ENCODE results near the gene RASIP1. TPM values are rescaled to one million over a fixed set of nuclear protein-coding genes. Genes with fewer than 3 reads are reported as not detected.

Gene RASIP1
- total RNA-seq, 1 donor: 0.10 TPM

DNA sequence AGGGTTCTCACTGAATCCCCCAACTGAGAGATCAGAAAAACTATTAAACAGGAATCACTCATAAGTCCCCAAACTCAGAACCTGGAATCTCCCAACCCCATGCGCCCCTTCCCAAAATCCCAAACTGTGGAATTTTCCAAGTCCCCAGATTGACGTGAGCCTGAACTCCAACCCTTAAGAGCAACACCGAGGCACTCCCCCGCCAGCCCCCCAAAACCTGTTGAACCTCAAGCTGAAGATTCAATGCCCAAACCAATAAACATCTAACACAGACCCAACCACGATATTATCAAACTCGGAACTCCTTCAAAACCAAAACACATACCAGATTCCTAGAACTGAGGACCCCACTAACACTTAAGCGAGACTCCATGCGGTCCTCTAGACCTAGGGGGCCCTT lies 5.7 kb upstream of the RASIP1 start:
- H3K4me1 ChIP-seq (ENCODE audit: insufficient read depth, low read length): peaks cover 12% of the 10 kb centered on the region
- peaks cover 19% of the 10 kb centered on the region for H3K27me3 ChIP-seq (ENCODE audit: insufficient read depth, low read length)
- no peak overlapping the region for H3K4me3 ChIP-seq (ENCODE audit: low read length)
- no peaks in the 10 kb centered on the region for H3K9me3 ChIP-seq (ENCODE audit: low read depth, low read length)

DNA sequence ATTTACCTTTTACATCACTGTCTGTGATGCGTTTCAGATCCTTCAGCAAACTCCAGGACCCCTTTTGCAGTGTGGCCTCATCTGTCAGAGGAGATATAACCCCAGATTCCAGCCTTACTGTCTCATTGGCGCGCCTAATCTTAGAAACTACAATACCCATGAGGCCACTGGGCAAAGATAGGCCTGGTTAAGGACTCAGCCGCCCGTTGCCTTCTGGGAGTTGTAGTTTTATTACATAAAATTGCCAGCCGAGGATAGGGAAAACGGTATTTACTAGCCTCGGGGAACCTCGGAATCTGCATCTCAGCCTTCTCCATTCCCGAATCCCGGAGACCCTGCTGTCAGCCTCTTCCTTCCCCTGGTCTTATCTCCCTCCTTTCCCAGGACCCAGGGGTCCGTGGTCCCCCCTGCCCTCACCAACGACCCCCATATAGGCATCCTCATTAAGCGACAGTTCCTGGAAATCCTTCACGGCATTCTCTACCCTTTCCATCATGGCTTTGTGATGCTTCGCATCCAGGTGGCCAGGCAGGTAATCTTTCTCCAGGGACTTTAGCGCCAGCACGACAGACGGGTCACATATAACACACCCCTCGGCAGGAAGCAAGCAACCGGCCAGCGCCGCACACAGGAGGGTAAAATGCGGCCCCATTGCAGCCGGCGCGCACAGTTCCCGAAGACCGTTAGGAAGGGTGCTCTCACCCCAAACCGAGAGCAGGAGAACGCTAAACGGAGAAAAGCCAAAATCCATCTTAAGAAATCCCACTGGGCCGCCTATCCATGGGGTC lies 5.0 kb upstream of the RASIP1 start:
- Histone ChIP-seq H3K4me3 (ENCODE audit: low read length) (no peak overlapping the region), H3K27me3 (ENCODE audit: insufficient read depth, low read length) (peaks cover 23% of the 10 kb centered on the region), H3K9me3 (ENCODE audit: low read depth, low read length) (no peaks in the 10 kb centered on the region), H3K4me1 (ENCODE audit: insufficient read depth, low read length) (peaks cover 15% of the 10 kb centered on the region)

DNA sequence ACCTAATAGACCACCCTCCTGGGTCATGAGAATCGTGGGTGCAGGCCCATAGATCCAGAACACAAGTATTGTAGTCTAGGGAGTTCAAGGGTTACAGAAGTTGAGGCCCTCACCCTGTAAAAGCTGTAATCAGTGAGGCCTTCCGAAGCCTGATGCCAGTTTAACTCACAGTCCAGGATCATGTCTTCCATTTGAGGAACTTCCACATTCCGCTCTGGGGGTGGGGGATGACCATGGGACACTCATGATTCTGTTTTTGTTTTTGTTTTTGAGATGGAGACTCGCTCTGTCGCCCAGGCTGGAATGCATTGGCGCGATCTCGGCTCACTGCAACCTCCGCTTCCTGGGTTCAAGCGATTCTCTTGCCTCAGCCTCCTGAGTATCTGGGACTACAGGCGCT lies 1.7 kb upstream of the RASIP1 start:
- Histone ChIP-seq H3K4me3 (ENCODE audit: low read length) (no peak overlapping the region), H3K27me3 (ENCODE audit: insufficient read depth, low read length) (peaks cover 34% of the 10 kb centered on the region), H3K4me1 (ENCODE audit: insufficient read depth, low read length) (peaks cover 27% of the 10 kb centered on the region), H3K9me3 (ENCODE audit: low read depth, low read length) (no peaks in the 10 kb centered on the region)

DNA sequence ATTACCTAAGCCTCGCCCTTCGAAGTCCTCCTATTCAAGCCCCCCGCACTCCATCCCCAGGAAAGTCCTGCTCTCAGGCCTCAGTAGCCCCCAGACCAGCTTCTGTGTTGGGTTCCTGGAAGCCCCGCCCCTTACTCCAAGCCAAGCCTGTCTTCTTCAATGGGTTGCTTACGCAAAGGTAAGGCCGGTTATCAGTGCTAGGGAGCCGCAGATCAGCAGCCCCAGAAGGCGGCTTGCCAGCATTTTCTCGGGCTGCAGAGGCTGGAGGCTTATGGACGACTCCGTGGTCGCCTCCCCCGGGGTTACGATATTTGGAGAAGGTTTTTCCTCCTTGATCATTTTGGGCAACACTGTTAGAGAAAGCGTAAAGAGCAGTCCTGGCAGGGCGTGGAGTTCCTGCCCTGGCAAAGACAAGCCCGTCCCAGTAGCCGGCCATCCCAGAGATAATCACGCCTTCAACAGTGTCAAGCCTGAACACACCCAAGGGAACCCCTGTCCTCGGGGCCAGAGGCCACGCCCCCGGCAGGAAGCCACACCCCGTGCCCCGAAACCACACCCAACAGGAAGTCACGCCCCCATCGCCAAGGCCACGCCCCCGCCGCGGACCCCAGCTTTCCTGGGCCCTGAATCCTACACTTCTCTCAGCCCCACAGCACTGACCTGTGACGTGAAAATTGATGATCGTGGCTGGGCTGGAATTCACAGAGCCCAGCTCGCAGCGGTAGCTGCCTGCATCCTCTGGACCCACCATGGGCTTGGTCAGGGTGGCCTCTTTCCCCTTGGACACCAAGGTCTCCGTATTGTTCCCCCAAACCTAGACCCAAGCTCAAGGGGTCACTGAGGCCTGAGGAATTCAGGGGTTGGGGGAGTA lies 954 bp upstream of the RASIP1 start:
- H3K9me3 ChIP-seq (ENCODE audit: low read depth, low read length): no peaks in the 10 kb centered on the region
- H3K27me3 ChIP-seq (ENCODE audit: insufficient read depth, low read length): peaks cover 27% of the 10 kb centered on the region
- no peak overlapping the region for H3K4me3 ChIP-seq (ENCODE audit: low read length)
- peaks cover 23% of the 10 kb centered on the region for H3K4me1 ChIP-seq (ENCODE audit: insufficient read depth, low read length)

DNA sequence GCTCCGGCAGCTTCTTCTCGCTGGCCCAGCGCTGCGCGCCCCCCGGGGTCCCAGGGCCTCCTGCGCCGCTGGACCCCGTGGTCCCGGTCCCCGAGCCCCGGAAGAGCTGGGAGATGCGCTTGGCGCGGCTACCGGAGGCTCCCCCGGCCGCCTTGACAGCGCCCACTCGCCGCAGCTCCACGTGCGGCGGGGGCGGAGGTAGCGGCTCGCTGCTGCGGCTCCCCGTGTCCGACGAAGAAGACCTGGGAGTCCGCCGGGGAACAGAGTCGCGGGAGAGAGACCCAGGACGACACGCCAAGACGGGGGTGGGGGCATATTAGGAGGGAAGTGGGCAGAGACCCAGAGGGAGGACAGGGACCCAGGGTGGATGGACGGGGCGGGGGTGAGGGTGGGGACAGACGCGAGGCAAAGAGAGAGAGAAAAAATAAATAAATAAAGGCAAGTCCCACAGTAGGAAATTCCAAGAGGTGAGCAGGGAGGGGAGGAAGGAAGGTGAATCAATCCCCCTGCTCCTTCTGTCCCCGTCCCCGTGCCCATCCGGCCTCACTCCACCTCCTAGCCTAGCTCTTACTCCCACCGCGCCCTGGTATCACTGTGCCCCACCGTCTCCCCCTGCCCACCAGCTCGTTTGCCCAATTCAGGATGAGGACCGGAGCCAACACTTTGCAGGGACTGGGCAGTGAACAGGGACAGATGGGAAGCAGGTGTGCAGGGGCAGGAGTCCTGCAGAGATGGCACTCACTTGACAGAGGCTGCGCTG lies 826 bp downstream of the RASIP1 start:
- H3K4me1 ChIP-seq (ENCODE audit: insufficient read depth, low read length): peaks cover 23% of the 10 kb centered on the region
- H3K4me3 ChIP-seq (ENCODE audit: low read length): peak overlapping the region; percentile 15
- H3K27me3 ChIP-seq (ENCODE audit: insufficient read depth, low read length): peaks cover 14% of the 10 kb centered on the region
- no peaks in the 10 kb centered on the region for H3K9me3 ChIP-seq (ENCODE audit: low read depth, low read length)

DNA sequence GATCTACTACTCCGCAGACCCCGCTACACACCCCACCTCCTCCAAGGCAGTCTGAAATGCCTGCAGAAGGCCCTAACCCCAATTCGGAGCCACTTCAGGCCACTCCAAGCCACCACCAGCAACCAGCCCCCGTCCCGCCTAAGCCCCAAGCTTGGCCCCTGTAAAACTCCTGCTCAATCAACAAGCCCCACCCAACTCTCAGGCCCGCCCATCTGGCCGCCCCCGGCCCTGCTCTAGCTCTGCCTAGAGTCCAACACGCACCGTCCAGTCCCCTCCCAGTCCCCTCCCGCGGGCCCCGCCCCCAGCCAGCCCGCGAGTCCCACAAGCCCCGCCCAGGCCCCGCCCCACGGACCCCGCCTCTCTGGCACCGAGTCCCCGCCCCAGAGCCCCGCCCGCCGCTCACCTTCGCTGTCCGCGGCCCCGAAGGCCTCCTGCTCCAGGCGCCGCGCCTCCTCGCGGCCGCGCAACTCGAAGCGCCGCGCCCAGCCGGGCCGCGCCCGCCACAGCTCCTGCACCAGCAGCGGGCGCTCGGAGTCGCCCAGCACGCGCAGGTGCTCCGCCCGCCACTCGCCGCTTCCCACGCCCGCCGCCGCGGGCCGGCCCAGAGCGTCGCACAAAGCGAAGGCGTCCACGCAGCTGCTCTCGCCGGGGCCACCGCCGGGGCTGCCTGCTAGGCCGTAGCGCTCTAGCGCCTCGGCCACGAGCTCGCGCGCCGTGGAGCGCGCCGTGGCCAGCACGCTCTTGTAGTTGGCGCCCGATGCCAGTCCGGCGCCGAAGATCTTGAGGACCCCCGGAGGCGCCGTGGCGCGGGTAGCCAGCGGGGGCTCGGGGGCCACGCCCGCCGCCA lies 1.6 kb downstream of the RASIP1 start:
- Histone ChIP-seq H3K27me3 (ENCODE audit: insufficient read depth, low read length) (peaks cover 14% of the 10 kb centered on the region), H3K9me3 (ENCODE audit: low read depth, low read length) (no peaks in the 10 kb centered on the region), H3K4me3 (ENCODE audit: low read length) (peak overlapping the region; percentile 15), H3K4me1 (ENCODE audit: insufficient read depth, low read length) (peaks cover 23% of the 10 kb centered on the region)

DNA sequence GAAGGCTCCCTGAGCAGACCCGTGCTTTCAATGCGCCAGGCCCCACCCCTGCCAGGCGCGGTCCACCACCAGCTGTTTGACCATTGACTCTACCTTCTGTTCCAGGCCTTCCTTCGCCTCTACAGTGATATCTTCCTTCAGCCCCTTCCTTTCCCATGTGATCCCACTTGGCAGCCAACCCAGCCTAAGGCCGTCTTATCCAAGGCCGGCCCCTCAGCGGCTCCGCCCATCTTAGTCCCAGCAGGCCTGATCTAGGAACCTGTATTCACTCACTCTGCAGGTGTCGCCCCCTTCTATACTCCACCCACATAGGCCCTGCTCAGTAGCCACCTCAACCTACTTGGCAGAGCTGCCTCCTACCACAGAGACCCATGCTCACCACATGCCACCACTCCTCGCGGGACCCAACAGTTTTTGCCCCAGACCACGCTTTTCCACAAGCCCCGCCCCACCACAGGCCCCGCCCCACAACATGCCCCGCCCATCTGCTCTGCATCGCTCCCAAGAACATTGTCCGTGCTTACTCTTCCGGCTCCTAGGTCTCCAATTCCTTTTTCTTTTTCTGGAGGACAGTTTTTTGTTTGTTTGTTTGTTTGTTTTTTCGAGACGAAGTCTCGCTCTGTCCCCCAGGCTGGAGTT lies 2.9 kb downstream of the RASIP1 start:
- Histone ChIP-seq H3K4me1 (ENCODE audit: insufficient read depth, low read length) (peaks cover 23% of the 10 kb centered on the region), H3K27me3 (ENCODE audit: insufficient read depth, low read length) (peaks cover 14% of the 10 kb centered on the region), H3K4me3 (ENCODE audit: low read length) (no peak overlapping the region), H3K9me3 (ENCODE audit: low read depth, low read length) (no peaks in the 10 kb centered on the region)

DNA sequence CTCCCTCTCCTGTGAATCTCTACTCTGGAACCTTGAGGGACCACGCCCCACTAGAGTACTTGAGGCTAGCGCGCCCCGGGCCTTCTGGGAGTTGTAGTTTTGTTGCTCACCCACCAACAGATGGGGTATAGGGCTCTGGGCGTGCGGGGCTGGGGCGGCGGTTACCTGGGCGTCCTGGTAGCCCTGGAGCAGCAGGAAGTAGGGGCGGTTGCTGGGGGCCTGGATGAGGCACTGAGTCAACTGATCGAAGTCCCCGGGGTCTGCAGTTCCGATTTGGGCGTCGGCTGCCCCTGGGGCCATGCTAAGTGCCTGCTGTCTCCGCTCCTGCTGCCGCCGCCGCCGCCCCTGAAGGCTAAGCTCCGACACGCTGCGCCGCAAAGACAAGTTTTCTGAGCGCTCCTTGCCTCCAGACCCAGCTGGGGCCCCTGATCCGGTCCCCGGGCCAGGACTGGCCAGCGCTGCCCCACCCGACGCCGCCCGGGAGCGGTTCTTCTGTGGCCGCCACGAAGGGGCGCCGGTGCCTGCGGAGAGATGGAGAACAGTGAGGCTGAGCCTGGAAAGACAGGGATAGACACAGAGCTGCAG lies 5.3 kb downstream of the RASIP1 start:
- Histone ChIP-seq H3K9me3 (ENCODE audit: low read depth, low read length) (no peaks in the 10 kb centered on the region), H3K27me3 (ENCODE audit: insufficient read depth, low read length) (peaks cover 7% of the 10 kb centered on the region), H3K4me3 (ENCODE audit: low read length) (no peak overlapping the region), H3K4me1 (ENCODE audit: insufficient read depth, low read length) (peaks cover 11% of the 10 kb centered on the region)

DNA sequence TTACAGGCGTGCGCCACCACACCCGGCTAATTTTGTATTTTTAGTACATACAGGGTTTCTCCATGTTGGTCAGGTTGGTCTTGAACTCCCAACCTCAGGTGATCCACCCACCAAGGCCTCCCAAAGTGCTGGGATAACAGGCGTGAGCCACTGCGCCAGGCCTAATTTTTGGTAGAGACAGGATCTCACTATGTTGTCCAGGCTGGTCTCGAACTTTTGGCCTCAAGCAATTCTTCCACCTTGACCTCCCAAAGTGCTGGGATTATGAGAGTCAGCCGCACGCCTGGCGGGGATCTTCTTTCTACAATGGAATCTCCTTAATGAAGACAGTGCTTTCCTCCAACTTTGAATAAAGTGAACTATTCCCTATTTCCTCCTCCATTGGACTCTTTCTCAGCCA lies 5.8 kb downstream of the RASIP1 start:
- no peaks in the 10 kb centered on the region for H3K9me3 ChIP-seq (ENCODE audit: low read depth, low read length)
- no peak overlapping the region for H3K4me3 ChIP-seq (ENCODE audit: low read length)
- peaks cover 3% of the 10 kb centered on the region for H3K27me3 ChIP-seq (ENCODE audit: insufficient read depth, low read length)
- H3K4me1 ChIP-seq (ENCODE audit: insufficient read depth, low read length): peaks cover 7% of the 10 kb centered on the region

DNA sequence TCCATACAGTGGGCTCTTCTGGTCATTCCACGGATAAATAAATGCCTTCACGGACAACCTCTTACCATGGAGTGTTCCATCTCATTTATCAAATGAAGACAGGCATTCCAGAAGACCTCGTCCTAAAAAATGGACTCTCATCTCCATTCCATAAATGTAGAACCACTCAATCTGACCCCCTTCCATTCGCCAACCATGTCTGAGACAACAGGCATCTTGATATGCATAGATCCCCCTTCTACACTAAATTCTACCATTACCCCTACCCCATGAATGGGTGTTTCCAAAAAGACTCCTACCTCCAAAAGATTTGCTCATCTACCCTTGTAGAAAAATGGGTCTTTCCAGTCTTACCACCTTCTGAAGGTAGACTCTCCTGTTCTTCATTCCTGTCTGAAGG lies 9.0 kb downstream of the RASIP1 start:
- H3K4me3 ChIP-seq (ENCODE audit: low read length): no peak overlapping the region
- no peaks in the 10 kb centered on the region for H3K27me3 ChIP-seq (ENCODE audit: insufficient read depth, low read length)
- peaks cover 5% of the 10 kb centered on the region for H3K4me1 ChIP-seq (ENCODE audit: insufficient read depth, low read length)
- H3K9me3 ChIP-seq (ENCODE audit: low read depth, low read length): no peaks in the 10 kb centered on the region

DNA sequence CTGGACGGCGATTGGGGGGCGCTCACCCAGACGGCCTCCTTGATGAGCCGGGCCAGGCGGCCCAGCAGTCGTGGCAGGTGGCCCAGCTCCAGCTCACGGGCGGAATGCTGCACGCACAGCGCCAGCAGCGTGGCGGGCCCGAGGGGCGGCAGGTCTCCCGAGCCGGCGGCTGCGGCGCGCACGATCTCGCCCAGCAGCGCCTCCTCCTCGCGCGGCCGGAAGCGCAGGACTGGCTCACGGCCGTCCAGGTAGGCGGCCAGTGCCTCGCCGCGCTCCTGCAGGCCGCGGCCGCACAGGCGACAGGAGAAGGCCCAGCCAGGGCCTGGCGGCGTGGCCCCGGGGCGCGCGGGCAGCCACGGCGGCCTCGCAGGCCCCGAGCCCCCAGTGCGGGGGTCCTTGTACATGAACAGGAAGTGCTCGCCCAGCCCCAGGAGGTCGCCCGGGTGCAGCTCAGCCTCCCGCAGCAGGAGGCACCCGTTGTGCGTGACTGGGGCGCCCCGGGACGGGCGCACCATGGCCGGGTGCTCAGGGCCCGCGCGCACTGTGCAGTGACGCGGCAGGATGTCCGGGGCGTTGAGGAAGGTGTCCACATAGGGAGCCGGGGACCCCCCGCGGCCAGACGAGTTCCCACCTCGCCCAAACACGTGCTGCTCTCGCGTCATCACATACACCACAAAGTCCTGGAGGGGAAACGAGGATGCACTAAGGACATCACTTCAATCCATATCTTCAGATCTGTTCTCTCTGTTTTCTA lies 11.3 kb downstream of the RASIP1 start:
- Histone ChIP-seq H3K27me3 (ENCODE audit: insufficient read depth, low read length) (no peaks in the 10 kb centered on the region), H3K4me1 (ENCODE audit: insufficient read depth, low read length) (peaks cover 20% of the 10 kb centered on the region), H3K9me3 (ENCODE audit: low read depth, low read length) (no peaks in the 10 kb centered on the region), H3K4me3 (ENCODE audit: low read length) (no peak overlapping the region)

DNA sequence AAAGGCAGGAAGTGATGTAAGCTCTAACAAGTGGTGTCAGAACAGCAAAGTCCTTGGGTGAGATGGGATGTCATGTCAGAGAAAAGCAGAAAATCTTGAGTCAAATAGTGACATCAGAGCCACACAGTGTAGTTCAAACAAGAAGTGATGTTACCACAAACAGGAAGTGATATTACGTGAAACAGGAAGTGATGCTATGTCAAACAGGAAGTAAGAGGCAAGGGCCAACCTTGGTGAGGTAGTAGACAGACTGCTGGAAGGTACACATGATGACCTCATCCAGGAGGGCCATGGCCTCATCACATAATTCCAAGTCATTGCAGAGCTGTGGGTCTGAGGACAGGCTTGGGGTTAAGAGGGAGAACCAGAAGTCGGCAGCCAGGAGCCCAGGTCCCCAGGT lies 13.9 kb downstream of the RASIP1 start:
- Histone ChIP-seq H3K9me3 (ENCODE audit: low read depth, low read length) (no peaks in the 10 kb centered on the region), H3K4me1 (ENCODE audit: insufficient read depth, low read length) (peaks cover 23% of the 10 kb centered on the region), H3K4me3 (ENCODE audit: low read length) (no peak overlapping the region), H3K27me3 (ENCODE audit: insufficient read depth, low read length) (no peaks in the 10 kb centered on the region)
